ENCODE results near the gene AMFR. TPM values are rescaled to one million over a fixed set of nuclear protein-coding genes. Genes with fewer than 3 reads are reported as not detected.
A peak's percentile ranks its signal among the peaks of the same experiment; 100 is the strongest.

The AMFR gene
- total RNA-seq, 1 experiment from 2014 or later: 66.3 TPM

GRCh38 chr16:56424791-56425438 is 430 bp downstream of the AMFR start:
- Histone ChIP-seq H3K79me2 (ENCODE audit: insufficient read depth, low read length) (peaks cover 47% of the 10 kb centered on the region), H3K9me3 (ENCODE audit: control insufficient read depth in 1 of 2, insufficient read depth in 1 of 2, low read depth in 1 of 2, low read length in 2 of 2) (no peaks in the 10 kb centered on the region), H3K4me2 (ENCODE audit: low read length) (peak overlapping the region; percentile 86), H3K4me1 (ENCODE audit: control insufficient read depth in 1 of 2, insufficient read depth in 2 of 2, low read length in 2 of 2) (peaks cover 14 to 52% of the 10 kb centered on the region in 2 experiments), H3K9me2 (ENCODE audit: insufficient read depth) (no peaks in the 10 kb centered on the region), H3K4me3 (replicated peaks in 1 of 2; ENCODE audit: low read depth in 1 of 2, low read length in 2 of 2) (peak overlapping the region; percentile 69 to 71), H3K27me3 (ENCODE audit: insufficient read depth, low read length) (no peaks in the 10 kb centered on the region), H4K20me1 (ENCODE audit: insufficient read depth) (no peaks in the 10 kb centered on the region; the same call in 1 of the 2 replicates), H3K36me3 (ENCODE audit: control insufficient read depth in 1 of 2, insufficient read depth in 2 of 2, low read length in 2 of 2) (no peaks in the 10 kb centered on the region), H3K9ac (ENCODE audit: low read length) (peak overlapping the region; percentile 81), H3K27ac (ENCODE audit: low read depth, low read length) (peak overlapping the region; percentile 73; the same call in 1 of the 2 replicates), H2AFZ (ENCODE audit: low read depth, low read length, poor library complexity, severe bottlenecking) (no peak overlapping the region)
- no peak for TF ChIP-seq SRF (IDR thresholded peaks at IDR 0.05; ENCODE audit: low read depth)
- peak; percentile 98 for TF ChIP-seq ZFX (IDR thresholded peaks at IDR 0.05)
- TF ChIP-seq ZNF274 (IDR thresholded peaks at IDR 0.05; ENCODE audit: low read depth, low read length): no peak
- no peak for TF ChIP-seq ZBTB33 (IDR thresholded peaks at IDR 0.05; ENCODE audit: extremely low read depth, insufficient replicate concordance, low read length)
- no peak for TF ChIP-seq ATF3 (IDR thresholded peaks at IDR 0.05)
- no TSS peak for BruUV-seq (replicated peaks)
- RAD21 ChIA-PET (ENCODE audit: low non-redundant PET in 1 of 2, low total read pairs in 2 of 2, uncharacterized antibody in 2 of 2, unreplicated experiment in 2 of 2): no interaction called here
- no peak for DNase-seq (ENCODE audit: low read depth, low spot score)
- peak; percentile 68 for ATAC-seq
- CTCF ChIA-PET: no interaction called here
- intact Hi-C loops (cut with micrococcal nuclease): no loop called here
- POLR2A ChIA-PET: no interaction called here

- BruUV-seq (replicated peaks): no TSS peak
- intact Hi-C loops (cut with micrococcal nuclease): no loop called here
- ChIA-PET RAD21 (ENCODE audit: low non-redundant PET in 1 of 2, low total read pairs in 2 of 2, uncharacterized antibody in 2 of 2, unreplicated experiment in 2 of 2) (no interaction called here), CTCF (no interaction called here), POLR2A (no interaction called here)
- peaks cover 18 to 57% of the 10 kb centered on the region in 2 experiments for H3K4me1 ChIP-seq (ENCODE audit: control insufficient read depth in 1 of 2, insufficient read depth in 2 of 2, low read length in 2 of 2)
- H3K9ac ChIP-seq (ENCODE audit: low read length): peak overlapping the region; percentile 81
- no peaks in the 10 kb centered on the region for H3K9me3 ChIP-seq (ENCODE audit: control insufficient read depth in 1 of 2, insufficient read depth in 1 of 2, low read depth in 1 of 2, low read length in 2 of 2)
- peak overlapping the region; percentile 69 to 71 for H3K4me3 ChIP-seq (replicated peaks in 1 of 2; ENCODE audit: low read depth in 1 of 2, low read length in 2 of 2)
- H3K9me2 ChIP-seq (ENCODE audit: insufficient read depth): no peaks in the 10 kb centered on the region
- no peak overlapping the region for H3K27ac ChIP-seq (ENCODE audit: low read depth, low read length)
- H2AFZ ChIP-seq (ENCODE audit: low read depth, low read length, poor library complexity, severe bottlenecking): no peak overlapping the region
- no peaks in the 10 kb centered on the region for H3K36me3 ChIP-seq (ENCODE audit: control insufficient read depth in 1 of 2, insufficient read depth in 2 of 2, low read length in 2 of 2)
- H4K20me1 ChIP-seq (ENCODE audit: insufficient read depth): no peaks in the 10 kb centered on the region; the same call in 1 of the 2 replicates
- ATAC-seq: no peak
- peak overlapping the region; percentile 86 for H3K4me2 ChIP-seq (ENCODE audit: low read length)
- no peak for DNase-seq (ENCODE audit: low read depth, low spot score)
- H3K27me3 ChIP-seq (ENCODE audit: insufficient read depth, low read length): no peaks in the 10 kb centered on the region
- peaks cover 50% of the 10 kb centered on the region for H3K79me2 ChIP-seq (ENCODE audit: insufficient read depth, low read length)
- TF ChIP-seq ATF3 (IDR thresholded peaks at IDR 0.05): no peak
- no peak for TF ChIP-seq SP1 (IDR thresholded peaks at IDR 0.05; ENCODE audit: low read depth)
- no peak for TF ChIP-seq REST (IDR thresholded peaks at IDR 0.05; ENCODE audit: low read depth)
- no peak for TF ChIP-seq EZH2 (IDR thresholded peaks at IDR 0.05)
- TF ChIP-seq MAX (IDR thresholded peaks at IDR 0.05): no peak
- TF ChIP-seq CBX3 (IDR thresholded peaks at IDR 0.05; ENCODE audit: low read depth): no peak
- TF ChIP-seq EGR1 (IDR thresholded peaks at IDR 0.05; ENCODE audit: low read depth): no peak
- no peak for TF ChIP-seq SRF (IDR thresholded peaks at IDR 0.05; ENCODE audit: low read depth)
Observed at GRCh38 chr16:56424404-56424764, 961 bp downstream of the AMFR start.

Measured in HCT116 (cell line).